HK-2 (cell line): ENCODE results near the gene PDE9A.

Experiments
- DNase-seq: peaks from one replicate; pipeline ENCODE4 v3.0.0-alpha.2; 2018; ENCODE audit not compliant: unreplicated experiment

Gene PDE9A

GRCh38 chr21:42684109-42684916, 30.9 kb downstream of the PDE9A start:
- no peak for DNase-seq

GRCh38 chr21:42685036-42685435, 31.6 kb downstream of the PDE9A start:
- DNase-seq = no peak

- no peak for DNase-seq
Measured at GRCh38 chr21:42685954-42686500, 32.6 kb downstream of the PDE9A start.

- no peak for DNase-seq
Measured at GRCh38 chr21:42687796-42688195, 34.4 kb downstream of the PDE9A start.

GRCh38 chr21:42688226-42688840, 34.9 kb downstream of the PDE9A start:
- DNase-seq = no peak

GRCh38 chr21:42688841-42689371, 35.5 kb downstream of the PDE9A start:
- no peak for DNase-seq

- no peak for DNase-seq
Measured at GRCh38 chr21:42690586-42690985, 37.2 kb downstream of the PDE9A start.

GRCh38 chr21:42691901-42692559, 38.6 kb downstream of the PDE9A start:
- DNase-seq = no peak

GRCh38 chr21:42692688-42693087, 39.3 kb downstream of the PDE9A start:
- DNase-seq = no peak

GRCh38 chr21:42694751-42695696, 41.6 kb downstream of the PDE9A start:
- DNase-seq = no peak

GRCh38 chr21:42695697-42696380, 42.4 kb downstream of the PDE9A start:
- no peak for DNase-seq

GRCh38 chr21:42696501-42697040, 43.1 kb downstream of the PDE9A start:
- no peak for DNase-seq

- DNase-seq = no peak
Measured at GRCh38 chr21:42698733-42699132, 45.3 kb downstream of the PDE9A start.

GRCh38 chr21:42699196-42699595, 45.8 kb downstream of the PDE9A start:
- no peak for DNase-seq

GRCh38 chr21:42701706-42702456, 48.5 kb downstream of the PDE9A start:
- DNase-seq = no peak

GRCh38 chr21:42702720-42703119, 49.3 kb downstream of the PDE9A start:
- DNase-seq = no peak

GRCh38 chr21:42703136-42703908, 49.9 kb downstream of the PDE9A start:
- DNase-seq = no peak

GRCh38 chr21:42703965-42704364, 50.5 kb downstream of the PDE9A start:
- DNase-seq = no peak

GRCh38 chr21:42704861-42705260, 51.4 kb downstream of the PDE9A start:
- no peak for DNase-seq
